B cell (primary cell): Measurements from ENCODE around the gene CAMK2G.

Experiments
- EZH2 ChIP-seq: IDR thresholded peaks from 2 replicates; pipeline ENCODE4 v1.6.1; 2012; ENCODE audit warnings: borderline replicate concordance, low read depth, mild to moderate bottlenecking, moderate library complexity, low read length; ENCODE audit not compliant: insufficient read depth, poor library complexity, severe bottlenecking
- TF ChIP-seq, protein P1 (sequence below): fragments of 200-600 bp; IDR thresholded peaks from one replicate; pipeline ENCODE4 v1.8.0; 2022; ENCODE audit warnings: antibody characterized with exemption, mild to moderate bottlenecking

DNA sequence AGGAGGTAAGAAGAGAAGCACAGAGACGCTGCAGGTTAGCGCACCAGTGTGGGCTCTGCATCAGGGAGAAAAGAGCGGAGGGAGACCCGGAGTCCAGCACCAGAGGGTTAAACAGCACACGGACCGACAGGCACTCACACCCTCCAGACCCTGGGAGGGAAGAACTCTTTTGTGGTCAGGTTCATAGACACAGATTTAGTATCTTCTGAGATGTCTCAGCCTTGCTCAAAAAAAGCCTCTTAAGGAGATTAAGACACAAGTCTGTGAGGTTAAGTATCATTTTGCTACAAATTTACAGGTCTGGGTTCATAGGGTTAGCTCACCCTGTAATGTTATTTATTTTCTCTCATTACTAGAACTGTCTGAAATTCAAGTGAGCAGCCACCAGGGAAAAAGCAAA lies 46.2 kb downstream of the CAMK2G start:
- TF ChIP-seq, protein P1, sequence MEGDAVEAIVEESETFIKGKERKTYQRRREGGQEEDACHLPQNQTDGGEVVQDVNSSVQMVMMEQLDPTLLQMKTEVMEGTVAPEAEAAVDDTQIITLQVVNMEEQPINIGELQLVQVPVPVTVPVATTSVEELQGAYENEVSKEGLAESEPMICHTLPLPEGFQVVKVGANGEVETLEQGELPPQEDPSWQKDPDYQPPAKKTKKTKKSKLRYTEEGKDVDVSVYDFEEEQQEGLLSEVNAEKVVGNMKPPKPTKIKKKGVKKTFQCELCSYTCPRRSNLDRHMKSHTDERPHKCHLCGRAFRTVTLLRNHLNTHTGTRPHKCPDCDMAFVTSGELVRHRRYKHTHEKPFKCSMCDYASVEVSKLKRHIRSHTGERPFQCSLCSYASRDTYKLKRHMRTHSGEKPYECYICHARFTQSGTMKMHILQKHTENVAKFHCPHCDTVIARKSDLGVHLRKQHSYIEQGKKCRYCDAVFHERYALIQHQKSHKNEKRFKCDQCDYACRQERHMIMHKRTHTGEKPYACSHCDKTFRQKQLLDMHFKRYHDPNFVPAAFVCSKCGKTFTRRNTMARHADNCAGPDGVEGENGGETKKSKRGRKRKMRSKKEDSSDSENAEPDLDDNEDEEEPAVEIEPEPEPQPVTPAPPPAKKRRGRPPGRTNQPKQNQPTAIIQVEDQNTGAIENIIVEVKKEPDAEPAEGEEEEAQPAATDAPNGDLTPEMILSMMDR = no peak
- no peak for TF ChIP-seq EZH2
